HCT116 (cell line): Measurements from ENCODE around the gene NPC2. TPM values are rescaled to one million over a fixed set of nuclear protein-coding genes. Genes with fewer than 3 reads are reported as not detected.

Source experiments
- ATAC-seq: fragments of 200-7000 bp; cut with Tn5 transposase; 2 replicates; pipeline ENCODE4 v1.9.1; 2020; ENCODE audit warnings: mild to moderate bottlenecking, moderate library complexity
- BruUV-seq: library from RNA; stranded (reverse); fragments of 400-500 nt; replicated peaks from 2 replicates; lab custom pipeline; 2021; lab: Mats Ljungman, UMichigan
- CTCF ChIA-PET: fragments of 300-600 bp; sonication (Branson Sonifier 250); formaldehyde crosslinking; loops from one replicate; lab custom pipeline; 2021; ENCODE audit warnings: antibody characterized with exemption; lab: Charles Lee
- POLR2A ChIA-PET: fragments of 300-600, 350-600 bp; sonication (Branson Sonifier 250); formaldehyde crosslinking; loops from one replicate; lab custom pipeline; 2021; ENCODE audit warnings: antibody characterized with exemption; lab: Charles Lee
- RAD21 ChIA-PET, 2 experiments: fragments of 300-600 bp; sonication (Branson Sonifier 250); formaldehyde crosslinking; loops; one replicate each; lab custom pipeline; 2023; ENCODE audit warnings: low total read pairs in 2 of 2; ENCODE audit not compliant: uncharacterized antibody in 2 of 2, unreplicated experiment in 2 of 2, low non-redundant PET in 1 of 2; lab: Charles Lee
- DNase-seq: peaks from one replicate; pipeline ENCODE4 v3.0.0-alpha.2; 2010; ENCODE audit warnings: low read depth, low spot score
- H2AFZ ChIP-seq: fragments of 200-600 bp; shearing (Covaris generic), sonication (generic); 2 replicates; pipeline ENCODE4 v1.6.1; 2017; ENCODE audit warnings: low read depth, mixed run types, mixed read lengths, antibody characterized with exemption, low read length; ENCODE audit not compliant: poor library complexity, severe bottlenecking
- H3K27ac ChIP-seq: 2 replicates; pipeline ENCODE4 v1.5.1; 2012; ENCODE audit warnings: low read depth, low read length
- H3K27me3 ChIP-seq: fragments of 200-600 bp; sonication (generic); 2 replicates; pipeline ENCODE4 v1.6.1; 2016; ENCODE audit warnings: mixed run types, low read length, mixed read lengths; ENCODE audit not compliant: insufficient read depth
- H3K36me3 ChIP-seq, 2 experiments: fragments of 200-500 bp in 1 of 2; fragments of 200-600 bp in 1 of 2; sonication (Bioruptor generic) in 1 of 2; sonication (generic) in 1 of 2; 2 replicates each; pipeline versions ENCODE4 v1.5.1 to v1.6.1; 2014 to 2016; ENCODE audit warnings: low read length in 2 of 2, inconsistent platforms in 1 of 2, mixed read lengths in 1 of 2, mixed run types in 1 of 2; ENCODE audit not compliant: insufficient read depth in 2 of 2, control insufficient read depth in 1 of 2
- H3K4me1 ChIP-seq, 2 experiments: fragments of 200-600 bp in 1 of 2; sonication (generic) in 1 of 2; 2 replicates each; pipeline versions ENCODE4 v1.5.1 to v1.6.1; 2012 to 2017; ENCODE audit warnings: low read length in 2 of 2, inconsistent platforms in 1 of 2, mild to moderate bottlenecking in 1 of 2, mixed read lengths in 1 of 2, mixed run types in 1 of 2, moderate library complexity in 1 of 2; ENCODE audit not compliant: insufficient read depth in 2 of 2, control insufficient read depth in 1 of 2
- H3K4me2 ChIP-seq: fragments of 200-600 bp; sonication (generic); 2 replicates; pipeline ENCODE4 v1.6.1; 2017; ENCODE audit warnings: mixed run types, low read length, mixed read lengths
- H3K4me3 ChIP-seq, 2 experiments: fragments of 200-600 bp in 1 of 2; sonication (generic) in 1 of 2; replicated peaks in 1 of 2; 2 replicates each; pipeline ENCODE4 v1.5.1; 2011 to 2016; ENCODE audit warnings: low read length in 2 of 2, control low read depth in 1 of 2, low read depth in 1 of 2, mild to moderate bottlenecking in 1 of 2, mixed read lengths in 1 of 2, mixed run types in 1 of 2
- H3K79me2 ChIP-seq: fragments of 200-600 bp; sonication (generic); 2 replicates; pipeline ENCODE4 v1.6.1; 2017; ENCODE audit warnings: mild to moderate bottlenecking, mixed run types, low read length, moderate library complexity, mixed read lengths; ENCODE audit not compliant: insufficient read depth
- H3K9ac ChIP-seq: fragments of 200-600 bp; sonication (generic); 2 replicates; pipeline ENCODE4 v1.6.1; 2016; ENCODE audit warnings: low read length, mixed read lengths
- H3K9me2 ChIP-seq: fragments of 200-600 bp; sonication (generic), shearing (Covaris generic); 2 replicates; pipeline ENCODE4 v1.6.1; 2017; ENCODE audit warnings: mixed run types, mild to moderate bottlenecking, moderate library complexity; ENCODE audit not compliant: insufficient read depth
- H3K9me3 ChIP-seq, 2 experiments: fragments of 200-500 bp in 1 of 2; fragments of 200-600 bp in 1 of 2; sonication (Bioruptor generic) in 1 of 2; sonication (generic) in 1 of 2; 2 replicates each; pipeline ENCODE4 v1.6.1; 2014 to 2017; ENCODE audit warnings: low read length in 2 of 2, mixed read lengths in 2 of 2, inconsistent platforms in 1 of 2, low read depth in 1 of 2, mild to moderate bottlenecking in 1 of 2, mixed run types in 1 of 2, moderate library complexity in 1 of 2; ENCODE audit not compliant: control insufficient read depth in 1 of 2, insufficient read depth in 1 of 2
- H4K20me1 ChIP-seq: fragments of 200-600 bp; sonication (generic), shearing (Covaris generic); 2 replicates; pipeline ENCODE4 v1.6.1; 2017; ENCODE audit warnings: mixed run types, mild to moderate bottlenecking, moderate library complexity; ENCODE audit not compliant: insufficient read depth
- CBX3 ChIP-seq: IDR thresholded peaks from 2 replicates; pipeline ENCODE4 v1.6.1; 2012; ENCODE audit warnings: low read depth
- CEBPB ChIP-seq: IDR thresholded peaks from 2 replicates; pipeline ENCODE4 v1.6.1; 2012; ENCODE audit warnings: low read depth
- EGR1 ChIP-seq: IDR thresholded peaks from 2 replicates; pipeline ENCODE4 v1.6.1; 2012; ENCODE audit warnings: low read depth
- ELF1 ChIP-seq: IDR thresholded peaks from 2 replicates; pipeline ENCODE4 v1.6.1; 2012; ENCODE audit warnings: low read depth, borderline replicate concordance
- EZH2 ChIP-seq: fragments of 200-600 bp; sonication (generic); IDR thresholded peaks from 2 replicates; pipeline ENCODE4 v1.6.1; 2017; ENCODE audit warnings: antibody characterized with exemption, mixed run types
- EZH2phosphoT487 ChIP-seq: fragments of 200-600 bp; IDR thresholded peaks from 2 replicates; pipeline ENCODE4 v1.6.1; 2018; ENCODE audit warnings: antibody characterized with exemption, borderline replicate concordance
- FOSL1 ChIP-seq: IDR thresholded peaks from 2 replicates; pipeline ENCODE4 v1.6.1; 2012; ENCODE audit warnings: low read depth
- JUND ChIP-seq: IDR thresholded peaks from 2 replicates; pipeline ENCODE4 v1.6.1; 2012
- POLR2AphosphoS5 ChIP-seq: IDR thresholded peaks from 2 replicates; pipeline ENCODE4 v1.6.1; 2011; ENCODE audit warnings: mild to moderate bottlenecking, low read depth, low read length, moderate library complexity
- SIN3A ChIP-seq: IDR thresholded peaks from 2 replicates; pipeline ENCODE4 v1.6.1; 2012; ENCODE audit warnings: low read depth
- TCF7L2 ChIP-seq: IDR thresholded peaks from 2 replicates; pipeline ENCODE4 v1.7.0; 2011; ENCODE audit warnings: borderline replicate concordance, inconsistent platforms; ENCODE audit not compliant: insufficient read depth, insufficient read length; ENCODE audit errors: extremely low read depth
- YY1 ChIP-seq: IDR thresholded peaks from 2 replicates; pipeline ENCODE4 v1.6.1; 2011; ENCODE audit warnings: low read length, low read depth, moderate library complexity, mild to moderate bottlenecking; ENCODE audit not compliant: insufficient replicate concordance; ENCODE audit errors: extremely low read depth
- ZFX ChIP-seq: fragments of 450-650 bp; IDR thresholded peaks from 2 replicates; pipeline ENCODE4 v1.6.1; 2017
- ZNF274 ChIP-seq: fragments of 200-500 bp; sonication (Bioruptor generic); IDR thresholded peaks from 2 replicates; pipeline ENCODE4 v1.6.1; 2014; ENCODE audit warnings: mild to moderate bottlenecking, low read depth, low read length, inconsistent platforms
- intact Hi-C: fragments of 100-400 bp; cut with micrococcal nuclease; formaldehyde crosslinking; loops from 2 replicates; pipeline ENCODE4 v1.10.0; 2022
- total RNA-seq: library from RNA; stranded (reverse); gene quantifications from one replicate; pipeline ENCODE4 v1.2.1, GENCODE V29; 2021; ENCODE audit not compliant: unreplicated experiment
- TF ChIP-seq, protein P1 (sequence below): IDR thresholded peaks from 2 replicates; pipeline ENCODE4 v1.6.1; 2012
- TF ChIP-seq, protein P2 (sequence below): IDR thresholded peaks from 2 replicates; pipeline ENCODE4 v1.6.1; 2011; ENCODE audit warnings: mild to moderate bottlenecking, low read length, moderate library complexity; ENCODE audit not compliant: insufficient replicate concordance; ENCODE audit errors: extremely low read depth
- TF ChIP-seq, protein P3 (sequence below): IDR thresholded peaks from 2 replicates; pipeline ENCODE4 v1.6.1; 2012; ENCODE audit warnings: low read depth
- TF ChIP-seq, protein P4 (sequence below): IDR thresholded peaks from 2 replicates; pipeline ENCODE4 v1.6.1; 2012

Gene NPC2
- total RNA-seq, 1 experiment from 2014 or later: 105 TPM

DNA sequence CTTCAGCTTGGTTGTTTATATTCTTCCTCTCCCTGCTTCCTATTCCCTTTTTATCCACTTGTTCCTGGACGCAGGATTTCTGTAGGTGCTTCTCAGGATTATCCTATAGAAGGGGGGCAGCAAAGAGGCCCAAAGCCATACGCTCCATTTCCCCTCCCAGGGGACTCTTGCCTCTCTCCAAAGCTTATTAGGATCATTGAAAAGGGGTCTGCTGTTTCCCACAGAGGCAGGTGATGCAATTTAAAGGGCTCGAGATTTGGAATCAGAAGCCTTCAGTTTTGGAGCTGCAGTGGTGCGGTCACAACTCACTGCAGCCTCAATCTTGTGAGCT lies 35.6 kb downstream of the NPC2 start:
- ChIA-PET POLR2A (no interaction called here), RAD21 (no interaction called here), CTCF (no interaction called here)
- H3K79me2 ChIP-seq: no peaks in the 10 kb centered on the region
- H3K4me3 ChIP-seq: no peak overlapping the region
- H3K9ac ChIP-seq: no peak overlapping the region
- no peak overlapping the region for H2AFZ ChIP-seq
- DNase-seq: no peak
- TF ChIP-seq YY1 (no peak), FOSL1 (no peak), EGR1 (no peak), EZH2 (no peak), SIN3A (no peak), ZFX (no peak), CEBPB (no peak), JUND (no peak), TCF7L2 (no peak), CBX3 (no peak), POLR2AphosphoS5 (no peak), EZH2phosphoT487 (no peak), ZNF274 (no peak), ELF1 (no peak)
- TF ChIP-seq, protein P1, sequence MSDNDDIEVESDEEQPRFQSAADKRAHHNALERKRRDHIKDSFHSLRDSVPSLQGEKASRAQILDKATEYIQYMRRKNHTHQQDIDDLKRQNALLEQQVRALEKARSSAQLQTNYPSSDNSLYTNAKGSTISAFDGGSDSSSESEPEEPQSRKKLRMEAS: no peak
- TF ChIP-seq, protein P2, sequence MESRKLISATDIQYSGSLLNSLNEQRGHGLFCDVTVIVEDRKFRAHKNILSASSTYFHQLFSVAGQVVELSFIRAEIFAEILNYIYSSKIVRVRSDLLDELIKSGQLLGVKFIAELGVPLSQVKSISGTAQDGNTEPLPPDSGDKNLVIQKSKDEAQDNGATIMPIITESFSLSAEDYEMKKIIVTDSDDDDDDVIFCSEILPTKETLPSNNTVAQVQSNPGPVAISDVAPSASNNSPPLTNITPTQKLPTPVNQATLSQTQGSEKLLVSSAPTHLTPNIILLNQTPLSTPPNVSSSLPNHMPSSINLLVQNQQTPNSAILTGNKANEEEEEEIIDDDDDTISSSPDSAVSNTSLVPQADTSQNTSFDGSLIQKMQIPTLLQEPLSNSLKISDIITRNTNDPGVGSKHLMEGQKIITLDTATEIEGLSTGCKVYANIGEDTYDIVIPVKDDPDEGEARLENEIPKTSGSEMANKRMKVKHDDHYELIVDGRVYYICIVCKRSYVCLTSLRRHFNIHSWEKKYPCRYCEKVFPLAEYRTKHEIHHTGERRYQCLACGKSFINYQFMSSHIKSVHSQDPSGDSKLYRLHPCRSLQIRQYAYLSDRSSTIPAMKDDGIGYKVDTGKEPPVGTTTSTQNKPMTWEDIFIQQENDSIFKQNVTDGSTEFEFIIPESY: no peak
- TF ChIP-seq, protein P3, sequence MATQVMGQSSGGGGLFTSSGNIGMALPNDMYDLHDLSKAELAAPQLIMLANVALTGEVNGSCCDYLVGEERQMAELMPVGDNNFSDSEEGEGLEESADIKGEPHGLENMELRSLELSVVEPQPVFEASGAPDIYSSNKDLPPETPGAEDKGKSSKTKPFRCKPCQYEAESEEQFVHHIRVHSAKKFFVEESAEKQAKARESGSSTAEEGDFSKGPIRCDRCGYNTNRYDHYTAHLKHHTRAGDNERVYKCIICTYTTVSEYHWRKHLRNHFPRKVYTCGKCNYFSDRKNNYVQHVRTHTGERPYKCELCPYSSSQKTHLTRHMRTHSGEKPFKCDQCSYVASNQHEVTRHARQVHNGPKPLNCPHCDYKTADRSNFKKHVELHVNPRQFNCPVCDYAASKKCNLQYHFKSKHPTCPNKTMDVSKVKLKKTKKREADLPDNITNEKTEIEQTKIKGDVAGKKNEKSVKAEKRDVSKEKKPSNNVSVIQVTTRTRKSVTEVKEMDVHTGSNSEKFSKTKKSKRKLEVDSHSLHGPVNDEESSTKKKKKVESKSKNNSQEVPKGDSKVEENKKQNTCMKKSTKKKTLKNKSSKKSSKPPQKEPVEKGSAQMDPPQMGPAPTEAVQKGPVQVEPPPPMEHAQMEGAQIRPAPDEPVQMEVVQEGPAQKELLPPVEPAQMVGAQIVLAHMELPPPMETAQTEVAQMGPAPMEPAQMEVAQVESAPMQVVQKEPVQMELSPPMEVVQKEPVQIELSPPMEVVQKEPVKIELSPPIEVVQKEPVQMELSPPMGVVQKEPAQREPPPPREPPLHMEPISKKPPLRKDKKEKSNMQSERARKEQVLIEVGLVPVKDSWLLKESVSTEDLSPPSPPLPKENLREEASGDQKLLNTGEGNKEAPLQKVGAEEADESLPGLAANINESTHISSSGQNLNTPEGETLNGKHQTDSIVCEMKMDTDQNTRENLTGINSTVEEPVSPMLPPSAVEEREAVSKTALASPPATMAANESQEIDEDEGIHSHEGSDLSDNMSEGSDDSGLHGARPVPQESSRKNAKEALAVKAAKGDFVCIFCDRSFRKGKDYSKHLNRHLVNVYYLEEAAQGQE: no peak
- TF ChIP-seq, protein P4, sequence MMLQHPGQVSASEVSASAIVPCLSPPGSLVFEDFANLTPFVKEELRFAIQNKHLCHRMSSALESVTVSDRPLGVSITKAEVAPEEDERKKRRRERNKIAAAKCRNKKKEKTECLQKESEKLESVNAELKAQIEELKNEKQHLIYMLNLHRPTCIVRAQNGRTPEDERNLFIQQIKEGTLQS: no peak
- H3K36me3 ChIP-seq: no peaks in the 10 kb centered on the region
- H3K9me3 ChIP-seq: no peaks in the 10 kb centered on the region
- no TSS peak for BruUV-seq
- H3K27ac ChIP-seq: no peak overlapping the region
- H3K9me2 ChIP-seq: no peaks in the 10 kb centered on the region
- no peak overlapping the region for H3K4me2 ChIP-seq
- ATAC-seq: no peak
- no peaks in the 10 kb centered on the region for H3K27me3 ChIP-seq
- H3K4me1 ChIP-seq: 0 out of 4 replicates have a peak, but pooled peaks cover 0 to 3% of the 10 kb centered on the region in 2 experiments
- H4K20me1 ChIP-seq: no peaks in the 10 kb centered on the region
- intact Hi-C loops: no loop called here
